NCI-H446 treated with DMSO at 0.1 percent for 48 hours (cell line): ENCODE data around the gene BTBD9.
"Not testable (repeated sequence)": the region's sequence is repeated elsewhere in the genome, so short reads cannot be mapped to it uniquely, and the experiment has no call there.

ENCODE experiments used
- DNase-seq: peaks from one replicate; lab custom pipeline; 2025; lab: John Stamatoyannopoulos, UW

BTBD9 gene

DNA sequence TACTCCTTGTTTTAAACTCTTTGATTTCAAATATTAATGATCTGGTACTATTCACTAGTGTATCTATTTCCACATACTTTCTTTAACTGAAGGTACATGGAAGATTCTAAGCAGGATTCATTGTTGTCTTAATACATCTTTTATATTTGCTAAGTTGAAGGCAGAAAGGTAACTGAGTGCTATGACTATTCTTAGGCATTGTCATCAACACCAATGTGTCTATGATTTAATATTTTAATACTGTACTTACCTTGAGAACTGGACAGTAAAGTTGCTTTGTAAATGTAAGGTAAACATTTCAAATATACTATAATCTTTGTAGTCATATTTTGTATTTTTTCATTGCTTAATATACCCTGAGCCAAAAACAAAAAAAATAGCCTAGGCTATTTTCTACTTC is 8.9 kb upstream of the BTBD9 start:
- no peak for DNase-seq

DNA sequence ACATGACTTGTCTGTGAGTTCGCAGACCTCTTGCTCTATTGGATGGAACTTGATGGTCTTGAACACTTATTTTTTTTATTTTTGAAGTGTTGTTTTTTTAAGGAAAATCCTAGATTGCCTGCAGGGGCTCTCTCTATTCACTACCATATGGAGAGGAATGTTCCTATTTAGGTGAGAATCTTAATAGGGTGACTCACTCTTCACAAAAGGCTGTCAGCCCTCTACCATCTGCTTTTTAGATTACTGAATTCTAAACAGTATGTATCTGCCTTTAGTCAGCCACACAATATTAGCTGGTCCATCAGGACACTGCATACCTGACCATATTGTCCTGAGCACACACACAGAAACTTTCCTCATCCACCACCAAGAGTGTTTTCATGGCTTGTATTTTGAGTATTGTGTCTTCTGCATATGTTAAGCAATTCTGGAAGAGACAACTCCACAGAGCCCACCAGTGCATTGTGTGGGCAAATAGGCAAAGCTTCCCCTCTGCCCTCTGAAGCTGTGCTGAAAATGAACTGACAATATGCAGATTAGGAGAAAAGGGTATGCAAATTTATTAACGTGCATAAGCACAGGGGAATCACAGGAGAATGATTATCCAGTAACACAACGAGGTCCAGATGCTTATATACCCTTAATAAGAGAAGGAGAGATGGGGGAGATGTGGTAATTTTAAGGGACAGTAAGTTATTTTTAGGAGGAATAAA is 6.6 kb upstream of the BTBD9 start:
- DNase-seq, result peak; percentile 64

DNA sequence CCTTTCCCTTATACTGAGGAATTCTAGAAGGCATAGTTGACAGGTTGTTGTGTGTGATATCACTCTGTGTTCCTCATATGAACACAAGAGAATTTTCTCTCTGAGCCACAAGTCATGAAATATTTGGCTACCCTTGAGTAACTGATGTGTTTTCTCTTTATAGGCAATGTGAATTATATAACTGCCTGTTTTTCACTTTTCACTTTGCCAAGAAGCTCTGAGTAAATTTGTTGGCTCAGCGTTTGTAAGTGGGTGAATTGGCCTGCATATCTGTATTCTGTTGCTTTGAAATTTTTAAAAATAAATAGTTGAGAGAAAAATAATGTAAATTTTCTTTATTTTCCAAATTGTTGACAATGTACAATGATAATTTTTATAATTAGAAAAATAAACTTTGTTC is 5.2 kb upstream of the BTBD9 start:
- DNase-seq, result peak; percentile 27

DNA sequence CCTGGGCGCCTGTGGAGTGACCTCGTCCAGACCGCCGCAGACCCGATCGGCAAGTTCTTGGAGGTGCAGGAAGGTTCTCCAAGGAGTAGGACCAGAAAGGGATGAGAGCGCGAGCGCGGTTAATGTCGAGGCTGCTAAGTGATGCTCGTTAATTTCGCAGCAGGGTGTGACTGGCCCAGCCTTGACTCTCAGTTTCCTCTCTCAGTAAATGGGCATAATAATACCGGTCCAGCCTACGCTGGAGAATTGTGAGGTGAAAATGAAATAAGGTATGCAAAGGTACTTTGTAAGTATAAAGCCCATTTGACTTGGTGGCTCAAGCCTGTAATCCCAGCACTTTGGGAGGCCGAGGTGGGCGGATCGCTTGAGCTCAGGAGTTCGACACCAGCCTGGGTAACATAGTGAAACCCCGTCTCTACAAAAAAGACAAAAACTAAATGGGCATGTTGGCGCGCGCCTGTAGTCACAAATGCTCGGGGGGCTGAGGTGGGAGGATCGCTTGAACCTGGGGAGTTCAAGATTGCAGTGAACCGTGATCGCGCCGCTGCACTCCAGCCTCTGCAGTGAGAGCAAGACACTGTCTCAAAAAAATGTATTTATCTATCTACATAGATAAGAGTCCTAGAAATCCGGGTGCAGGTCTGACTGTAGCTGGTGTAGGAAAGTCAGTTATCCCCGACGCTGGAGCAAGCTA is 634 bp upstream of the BTBD9 start:
- no peak for DNase-seq

DNA sequence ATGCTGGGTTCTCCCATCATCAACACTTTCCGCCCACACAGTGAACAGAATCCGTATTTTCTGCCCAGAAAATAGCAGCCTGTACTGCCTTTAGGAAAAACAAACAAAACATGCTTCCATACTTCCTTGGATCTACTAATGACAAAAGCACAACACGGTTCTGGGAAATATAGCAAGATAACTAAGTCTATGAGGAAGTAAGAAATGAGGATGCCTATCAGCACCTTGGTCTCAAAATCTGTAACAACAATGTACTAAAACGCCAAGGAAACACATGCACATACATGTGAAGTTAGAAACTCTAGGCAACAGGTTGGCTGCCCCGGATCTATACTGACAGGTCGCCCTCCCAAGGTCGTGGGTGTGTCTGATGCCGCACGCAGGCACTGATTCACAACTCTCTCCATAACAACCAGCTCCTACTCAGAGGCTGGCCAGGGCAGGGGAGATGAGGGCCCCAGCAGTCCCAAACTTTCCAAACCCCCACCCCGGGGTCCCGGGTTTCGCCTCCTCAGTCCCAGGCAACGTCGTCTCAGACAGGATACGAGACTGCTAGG is 710 bp downstream of the BTBD9 start:
- no peak for DNase-seq

DNA sequence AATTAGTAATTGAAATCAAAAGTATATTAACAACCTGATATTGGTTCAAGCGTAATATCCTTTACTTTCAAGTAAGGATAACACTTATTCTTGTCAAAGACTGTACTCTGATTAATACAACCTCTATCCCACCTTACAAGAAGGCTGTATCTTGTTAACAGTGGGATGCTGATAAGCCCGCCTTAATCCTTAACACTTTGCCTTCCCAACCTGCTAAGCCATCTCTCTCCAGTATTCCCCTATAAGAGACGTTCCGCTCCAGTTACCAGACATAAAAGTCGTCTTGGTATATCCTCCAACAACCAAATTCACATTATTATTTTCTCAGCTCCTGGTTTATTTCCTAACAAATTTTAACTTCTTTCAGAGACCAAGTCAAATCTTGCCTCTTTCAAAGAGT is 2.0 kb downstream of the BTBD9 start:
- DNase-seq, result no peak

DNA sequence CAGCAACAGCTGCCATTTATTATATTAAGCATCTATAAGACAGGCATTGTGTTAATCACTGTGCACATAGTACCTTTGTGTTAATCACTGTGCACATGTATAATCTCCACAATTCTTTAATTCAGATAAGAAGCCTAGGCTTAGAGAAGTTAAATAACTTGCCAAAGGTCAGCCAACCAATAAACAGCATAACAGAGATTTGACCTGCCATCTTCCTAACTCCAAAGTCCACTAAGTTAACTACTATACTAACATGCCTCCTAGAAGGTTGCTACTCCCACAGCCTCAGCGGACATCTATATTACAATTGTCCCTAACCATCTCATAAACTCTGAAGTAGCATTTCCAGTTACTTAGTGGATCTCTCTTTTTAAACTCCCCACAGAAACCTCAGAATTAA is 3.7 kb downstream of the BTBD9 start:
- no peak for DNase-seq

DNA sequence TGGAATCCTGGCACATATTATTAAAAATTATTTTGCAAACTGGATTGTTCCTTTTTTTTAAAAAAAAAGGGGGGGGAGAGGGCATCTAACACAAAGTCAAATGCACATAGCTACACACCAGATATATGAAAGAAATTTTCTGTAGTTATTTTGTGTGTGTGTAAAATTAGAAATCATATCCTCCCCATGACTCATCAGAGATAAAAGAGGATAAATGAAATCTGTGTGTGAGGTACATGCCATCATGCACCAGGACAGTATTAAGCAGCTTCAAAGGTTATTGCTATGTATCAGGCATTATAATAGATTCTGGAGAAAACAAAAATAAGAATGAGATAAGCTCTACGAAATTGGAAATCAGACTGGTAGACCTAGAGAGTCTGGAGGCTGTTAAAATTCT is 5.2 kb downstream of the BTBD9 start:
- no peak for DNase-seq

DNA sequence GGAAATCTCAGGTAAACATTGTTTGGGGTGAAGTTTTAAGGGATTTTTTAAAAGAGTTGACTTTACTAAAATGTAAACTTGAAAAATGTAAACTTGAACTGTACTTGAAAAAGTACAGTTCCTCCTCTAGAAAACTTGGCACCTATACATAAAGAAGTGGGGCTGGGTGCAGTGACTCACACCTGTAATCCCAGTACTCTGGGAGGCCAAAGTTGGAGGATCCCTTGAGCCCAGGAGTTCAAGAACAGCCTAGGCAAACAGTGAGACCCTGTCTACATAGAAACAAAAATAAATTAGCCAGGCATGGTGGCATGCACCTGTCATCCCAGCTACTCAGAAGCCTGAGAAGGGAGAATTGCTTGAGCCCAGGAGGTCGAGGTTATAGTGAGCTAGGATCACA is 7.2 kb downstream of the BTBD9 start:
- no peak for DNase-seq

DNA sequence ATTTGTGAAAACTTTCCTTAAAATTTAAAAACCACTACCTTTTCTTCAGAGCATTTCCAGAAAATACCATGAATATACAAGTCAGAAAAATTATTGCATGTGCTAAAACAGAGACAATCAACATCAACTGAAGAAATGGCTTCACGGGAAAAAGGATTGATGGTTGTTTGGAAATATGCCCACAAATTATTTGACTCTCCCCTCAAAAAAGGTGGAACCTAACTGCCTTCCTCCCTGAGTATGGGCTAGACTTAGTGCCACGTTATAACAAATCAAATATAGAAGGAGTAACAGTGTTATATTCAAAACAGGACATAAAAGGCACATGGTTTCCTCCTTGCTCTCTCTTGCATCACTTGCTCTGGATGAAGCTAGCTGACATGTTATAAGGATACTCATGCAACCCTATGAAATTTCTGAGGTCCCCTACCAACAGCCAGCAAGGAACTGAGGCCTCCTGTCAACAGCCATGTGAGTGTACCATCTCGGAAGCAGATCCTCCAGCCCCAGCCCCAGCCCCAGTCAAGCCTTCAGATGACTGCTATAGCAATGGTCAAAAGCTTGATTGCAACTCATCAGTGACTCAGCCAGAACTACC is 8.4 kb downstream of the BTBD9 start:
- DNase-seq, result no peak

DNA sequence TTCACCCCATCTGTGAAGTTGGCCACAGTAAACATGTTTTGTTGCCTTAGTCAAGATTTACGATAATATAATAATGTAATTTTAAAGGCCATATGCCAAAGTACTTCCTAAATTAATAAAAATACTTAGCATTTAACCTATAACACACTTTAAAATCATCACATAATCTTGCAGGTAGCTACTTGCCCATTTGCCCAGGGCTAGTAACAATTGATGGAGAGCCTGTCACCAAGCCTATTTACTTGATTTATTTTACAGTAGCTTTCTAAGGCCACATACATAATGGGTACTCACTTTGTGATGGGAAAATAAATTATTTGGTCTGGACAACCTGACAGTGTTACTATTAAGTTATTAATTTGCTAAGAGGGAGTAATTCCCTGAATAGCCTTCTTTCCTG is 14.5 kb downstream of the BTBD9 start:
- DNase-seq, result no peak

DNA sequence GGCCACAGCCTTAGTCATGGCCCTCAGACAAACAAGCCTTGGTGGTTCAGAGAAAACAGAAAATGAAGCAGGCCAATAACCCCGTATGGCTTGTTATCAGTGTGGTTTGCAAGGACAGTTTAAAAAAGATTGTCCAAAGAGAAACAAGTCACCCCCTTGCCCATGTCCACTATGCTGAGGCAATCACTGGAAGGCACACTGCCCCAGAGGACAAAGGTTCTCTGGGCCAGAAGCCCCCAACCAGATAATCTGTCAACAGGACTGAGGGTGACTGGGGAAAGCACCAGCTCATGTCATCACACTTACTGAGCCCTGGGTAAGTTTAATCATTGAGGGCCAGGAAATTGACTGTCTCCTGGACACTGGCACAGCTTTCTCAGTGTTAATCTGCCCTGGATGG is 20.4 kb downstream of the BTBD9 start:
- DNase-seq, result not testable (repeated sequence)

DNA sequence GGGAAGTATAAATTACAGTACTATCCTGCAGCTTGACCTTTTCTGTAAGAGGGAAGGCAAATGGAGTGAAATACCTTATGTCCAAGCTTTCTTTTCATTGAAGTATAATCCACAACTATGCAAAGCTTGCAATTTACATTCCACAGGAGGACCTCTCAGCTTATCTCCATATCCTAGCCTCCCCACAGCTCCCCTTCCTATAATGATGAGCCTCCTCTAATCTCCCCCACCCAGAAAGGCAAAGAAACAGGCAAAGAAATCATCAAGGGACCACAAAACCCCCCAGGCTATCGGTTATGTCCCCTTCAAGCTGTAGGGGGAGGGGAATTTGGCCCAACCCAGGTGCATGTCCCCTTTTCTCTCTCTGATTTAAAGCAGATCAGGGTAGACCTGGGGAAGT is 21.4 kb downstream of the BTBD9 start:
- DNase-seq, result not testable (repeated sequence)

DNA sequence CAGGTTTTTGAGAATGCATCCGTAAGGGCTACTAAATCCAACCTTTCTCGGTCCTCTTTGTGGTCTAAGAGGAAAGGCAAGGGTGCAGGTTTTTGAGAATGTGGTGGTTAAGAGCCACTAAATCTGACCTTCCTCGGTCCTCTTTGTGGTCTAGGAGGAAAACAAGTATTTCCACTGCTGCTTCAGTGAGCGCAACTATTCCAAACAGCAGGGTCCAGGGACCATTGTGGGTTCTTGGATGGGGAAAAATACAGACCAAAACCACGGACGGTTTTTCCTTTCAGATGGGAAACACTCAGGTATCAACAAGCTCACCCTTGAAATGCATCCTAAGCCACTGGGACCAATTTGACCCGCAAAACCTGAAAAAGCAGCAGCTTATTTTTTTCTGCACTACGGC is 21.9 kb downstream of the BTBD9 start:
- DNase-seq, result no peak

DNA sequence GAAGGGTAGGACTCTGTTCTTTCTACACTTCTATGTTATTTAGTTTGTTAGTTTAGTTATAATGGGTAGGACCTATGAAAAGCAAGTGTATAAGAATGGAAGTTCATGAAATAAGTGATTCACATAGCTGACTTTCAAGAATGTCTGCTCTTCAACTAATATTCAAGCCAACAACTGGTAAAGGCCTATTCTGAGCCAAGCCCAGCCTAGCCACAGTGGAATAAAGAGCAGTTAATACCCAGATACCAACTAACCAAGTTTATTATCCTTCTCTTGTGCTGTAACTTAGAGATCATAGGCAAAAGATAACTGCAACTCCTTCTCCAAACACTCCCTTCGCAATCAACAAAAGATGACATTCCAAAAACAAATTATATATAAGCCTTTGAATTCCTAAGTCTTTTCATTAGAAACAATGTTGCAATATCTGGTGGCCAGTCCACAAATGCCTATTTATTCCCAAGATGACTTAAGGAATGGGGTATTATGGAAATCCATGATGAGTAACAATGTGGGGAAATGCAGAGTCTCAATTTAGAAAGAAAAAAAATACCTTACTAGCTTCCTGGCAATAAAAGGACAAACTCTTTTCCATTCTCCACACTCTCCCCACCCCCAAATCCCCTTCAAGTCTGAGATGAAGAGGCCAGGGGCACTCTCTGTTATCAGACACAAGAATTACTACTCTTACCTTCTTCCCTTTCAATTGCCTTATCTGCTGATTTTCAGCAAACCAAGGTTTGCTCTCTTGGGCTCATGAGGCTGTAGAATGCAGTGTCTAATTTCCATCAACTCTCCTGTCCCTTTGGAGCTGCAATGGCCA is 27.4 kb downstream of the BTBD9 start:
- DNase-seq, result no peak

DNA sequence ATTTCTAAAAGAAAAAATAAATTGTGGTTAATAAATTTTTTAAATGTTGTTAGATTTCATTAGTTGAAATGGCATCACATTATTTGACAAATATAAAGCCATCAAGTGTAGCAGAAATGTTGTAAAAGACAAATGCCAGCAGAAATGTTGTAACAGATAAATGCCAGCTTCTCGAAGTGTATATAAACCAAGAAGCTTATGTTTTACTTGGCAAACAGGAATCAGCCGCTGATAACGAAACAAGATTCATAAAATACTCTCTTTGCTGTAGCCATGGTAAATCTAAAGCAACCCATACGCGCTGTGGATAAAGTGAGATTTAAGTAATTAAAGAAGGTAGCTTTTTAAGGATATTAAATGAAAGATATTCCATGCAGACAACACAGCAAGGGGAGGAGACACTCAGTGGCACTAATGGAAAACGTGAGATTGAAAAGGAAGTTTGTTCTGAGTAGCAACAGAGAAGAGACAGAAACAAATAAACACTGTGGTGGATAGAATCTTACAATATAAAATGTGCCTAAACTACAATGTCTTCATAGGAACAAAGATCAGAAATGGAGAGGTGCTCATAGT is 29.6 kb downstream of the BTBD9 start:
- no peak for DNase-seq

DNA sequence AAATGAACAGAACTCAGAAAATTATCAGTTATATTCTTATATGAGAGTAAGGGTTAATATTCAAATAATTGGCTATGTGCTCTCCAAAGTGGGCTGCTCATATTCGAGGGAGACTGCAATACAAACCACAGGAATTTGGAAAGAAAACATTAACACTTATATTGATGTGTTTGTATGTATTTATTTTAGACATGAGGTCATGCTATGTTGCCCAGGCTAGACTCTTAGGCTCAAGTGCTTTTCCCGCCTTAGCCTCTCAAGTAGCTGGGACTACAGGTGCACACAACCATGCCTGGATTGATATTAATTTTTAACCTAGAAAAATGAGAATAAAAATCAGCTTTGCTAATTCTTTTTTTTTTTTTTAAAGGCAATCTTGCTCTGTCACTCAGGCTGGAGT is 35.0 kb downstream of the BTBD9 start:
- no peak for DNase-seq

DNA sequence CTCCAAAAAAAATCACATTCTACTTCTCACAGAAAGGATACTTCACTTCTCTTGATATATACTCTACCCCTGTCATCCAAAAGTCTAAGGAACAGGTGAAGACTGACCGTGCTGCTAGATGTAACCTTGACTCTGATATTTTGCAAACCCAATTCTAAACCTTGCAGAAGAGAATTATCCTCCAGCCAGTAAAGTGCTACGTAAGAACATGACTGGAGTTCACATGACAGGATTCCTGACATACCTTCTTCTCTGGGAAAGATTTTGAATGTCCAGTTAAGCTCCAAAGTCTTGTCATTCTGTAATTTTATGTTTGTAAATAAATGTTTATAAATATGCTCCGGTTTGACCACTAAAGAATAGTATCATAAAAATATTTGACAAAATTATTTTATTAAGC is 35.8 kb downstream of the BTBD9 start:
- DNase-seq, result no peak

DNA sequence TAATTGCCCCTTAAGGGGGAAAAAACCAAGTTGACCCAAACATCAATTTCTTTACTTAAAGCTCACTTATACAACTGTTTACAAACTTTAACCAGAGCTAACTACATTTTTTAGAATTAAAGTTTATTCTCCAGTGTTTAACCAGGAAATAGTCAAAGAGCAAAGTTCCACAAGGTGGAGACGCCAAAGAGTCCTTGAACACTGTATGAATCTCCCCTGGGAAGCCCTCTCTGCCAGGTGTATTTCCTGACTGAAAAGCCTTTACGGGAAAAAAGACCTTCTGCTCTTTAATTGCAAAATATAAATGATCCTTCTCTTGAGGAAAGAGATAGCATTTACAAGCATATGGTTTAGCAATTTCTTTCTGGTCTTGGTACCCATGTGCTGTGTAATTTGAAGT is 36.2 kb downstream of the BTBD9 start:
- no peak for DNase-seq

DNA sequence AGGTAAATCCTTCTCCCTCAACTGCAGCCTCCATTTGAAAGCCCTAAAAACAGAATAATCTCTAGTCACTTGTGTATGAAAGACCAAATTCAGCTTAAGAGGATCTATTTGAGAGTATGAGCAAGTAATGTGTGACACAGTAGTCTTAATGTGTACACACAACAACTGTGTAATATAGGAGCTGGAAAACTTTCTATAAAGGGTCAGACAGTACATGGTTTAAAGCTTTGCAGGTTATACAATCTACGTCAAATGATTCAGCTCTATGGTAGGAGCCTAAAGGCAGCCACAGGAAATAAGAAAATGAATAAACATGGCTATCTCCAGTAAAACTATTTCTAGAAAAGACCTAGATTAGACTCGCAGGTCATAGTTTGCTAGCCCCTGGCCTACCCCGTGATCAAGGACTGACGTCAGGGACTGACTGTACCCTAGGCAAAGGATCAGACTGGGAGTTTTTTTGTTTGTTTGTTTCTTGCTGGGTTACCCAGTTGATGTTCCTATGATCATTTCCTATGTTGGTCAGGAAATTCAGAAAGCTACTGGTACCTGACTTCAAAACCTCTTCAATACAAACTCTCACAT is 39.7 kb downstream of the BTBD9 start:
- DNase-seq, result no peak

DNA sequence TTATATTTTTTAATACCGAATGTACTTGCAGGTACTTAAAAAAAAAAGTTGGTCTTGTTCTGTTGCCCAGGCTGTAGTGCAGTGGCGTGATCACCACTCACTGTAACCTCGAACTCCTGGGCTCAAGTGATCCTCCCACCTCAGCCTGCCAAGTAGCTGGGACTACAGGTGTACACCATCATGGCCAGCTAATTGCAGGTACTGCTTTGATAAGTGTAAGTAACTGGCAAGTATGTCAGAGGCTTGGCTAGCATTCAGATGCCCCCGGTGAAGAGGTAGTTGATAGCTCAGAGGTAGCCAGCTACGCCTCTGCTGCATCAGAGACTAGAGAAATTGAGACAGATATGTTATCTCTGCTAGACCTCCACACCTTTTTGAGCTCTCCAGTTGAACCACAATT is 40.5 kb downstream of the BTBD9 start:
- DNase-seq, result no peak
